H1 (cell line): ENCODE measurements around the gene FMO4.

ENCODE experiments used
- BRCA1 ChIP-seq: IDR thresholded peaks from 2 replicates; pipeline ENCODE4 v1.6.1; 2012; ENCODE audit warnings: low read depth, low read length, improper control_type of control experiment
- EGR1 ChIP-seq: IDR thresholded peaks from 2 replicates; pipeline ENCODE4 v1.6.1; 2011; ENCODE audit warnings: low read depth, low read length, borderline replicate concordance
- EP300 ChIP-seq, 2 experiments: IDR thresholded peaks; 1 replicate in 1 of 2; 2 replicates in 1 of 2; pipeline ENCODE4 v1.6.1; 2011 to 2012; ENCODE audit warnings: low read depth in 2 of 2, low read length in 2 of 2, mild to moderate bottlenecking in 2 of 2, borderline replicate concordance in 1 of 2, inconsistent platforms in 1 of 2, moderate library complexity in 1 of 2
- JUN ChIP-seq: IDR thresholded peaks from 2 replicates; pipeline ENCODE4 v1.6.1; 2011; ENCODE audit warnings: low read depth, mild to moderate bottlenecking, improper control_type of control experiment, low read length
- POLR2A ChIP-seq, 2 experiments: IDR thresholded peaks; 1 replicate in 1 of 2; 2 replicates in 1 of 2; pipeline ENCODE4 v1.6.1; 2011; ENCODE audit warnings: low read depth in 2 of 2, low read length in 2 of 2, mild to moderate bottlenecking in 2 of 2; ENCODE audit errors: control extremely low read depth in 1 of 2
- POLR2AphosphoS5 ChIP-seq: IDR thresholded peaks from 2 replicates; pipeline ENCODE4 v1.6.1; 2011; ENCODE audit warnings: low read depth, low read length
- RAD21 ChIP-seq, 2 experiments: IDR thresholded peaks in 1 of 2; conservative IDR thresholded peaks in 1 of 2; 2 replicates each; pipeline ENCODE4 v1.6.1; 2011; ENCODE audit warnings: low read depth in 2 of 2, low read length in 2 of 2, improper control_type of control experiment in 1 of 2, inconsistent platforms in 1 of 2, mild to moderate bottlenecking in 1 of 2, moderate library complexity in 1 of 2
- TBP ChIP-seq: IDR thresholded peaks from 2 replicates; pipeline ENCODE4 v1.6.1; 2011; ENCODE audit warnings: low read depth, low read length, improper control_type of control experiment
- TF ChIP-seq, protein P1 (sequence below), 3 experiments: IDR thresholded peaks; 1 replicate in 2 of 3; 2 replicates in 1 of 3; pipeline versions ENCODE4 v1.5.1 to v1.6.1; 2011; ENCODE audit warnings: low read length in 3 of 3, mild to moderate bottlenecking in 3 of 3, inconsistent platforms in 2 of 3, low read depth in 1 of 3, moderate library complexity in 1 of 3; ENCODE audit not compliant: insufficient read depth in 1 of 3; ENCODE audit errors: control extremely low read depth in 1 of 3
- TF ChIP-seq, protein P2 (sequence below): IDR thresholded peaks from 2 replicates; pipeline ENCODE4 v1.6.1; 2011; ENCODE audit warnings: low read depth, mild to moderate bottlenecking, low read length; ENCODE audit not compliant: insufficient read depth
- TF ChIP-seq, protein P3 (sequence below): IDR thresholded peaks from 2 replicates; pipeline ENCODE4 v1.6.1; 2011; ENCODE audit warnings: low read length, improper control_type of control experiment

DNA sequence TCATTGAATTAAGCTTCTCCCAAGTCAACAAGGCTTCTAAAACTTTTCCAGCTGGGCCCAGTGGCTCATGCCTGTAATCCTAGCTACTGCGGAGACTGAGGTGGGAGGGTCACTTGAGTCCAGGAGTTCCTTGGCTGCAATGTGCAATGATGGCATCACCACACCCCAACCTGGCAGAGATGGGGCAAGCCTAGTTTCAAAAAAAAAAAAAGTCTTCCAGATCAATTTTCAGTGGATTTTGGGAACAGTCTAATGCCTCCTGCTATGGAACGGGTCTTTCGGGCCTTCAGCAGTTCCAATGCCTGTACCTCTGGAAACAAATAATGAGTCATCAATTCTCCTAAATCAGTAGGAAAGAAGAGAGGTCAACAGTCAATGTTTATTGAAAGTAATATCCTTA, 38.0 kb downstream of the FMO4 start:
- TF ChIP-seq EP300 (IDR thresholded peaks at IDR 0.05; ENCODE audit: borderline replicate concordance in 1 of 2, low read depth in 2 of 2, low read length in 2 of 2) (no peak), POLR2AphosphoS5 (no peak), POLR2A (IDR thresholded peaks at IDR 0.05; ENCODE audit: control extremely low read depth in 1 of 2, low read depth in 2 of 2, low read length in 2 of 2) (no peak), JUN (no peak), EGR1 (no peak), TBP (no peak), RAD21 (IDR thresholded peaks at IDR 0.05 in 1 of 2, conservative IDR thresholded peaks at IDR 0.05 in 1 of 2; ENCODE audit: low read depth in 2 of 2, low read length in 2 of 2) (no peak), BRCA1 (no peak)
- TF ChIP-seq, protein P1, sequence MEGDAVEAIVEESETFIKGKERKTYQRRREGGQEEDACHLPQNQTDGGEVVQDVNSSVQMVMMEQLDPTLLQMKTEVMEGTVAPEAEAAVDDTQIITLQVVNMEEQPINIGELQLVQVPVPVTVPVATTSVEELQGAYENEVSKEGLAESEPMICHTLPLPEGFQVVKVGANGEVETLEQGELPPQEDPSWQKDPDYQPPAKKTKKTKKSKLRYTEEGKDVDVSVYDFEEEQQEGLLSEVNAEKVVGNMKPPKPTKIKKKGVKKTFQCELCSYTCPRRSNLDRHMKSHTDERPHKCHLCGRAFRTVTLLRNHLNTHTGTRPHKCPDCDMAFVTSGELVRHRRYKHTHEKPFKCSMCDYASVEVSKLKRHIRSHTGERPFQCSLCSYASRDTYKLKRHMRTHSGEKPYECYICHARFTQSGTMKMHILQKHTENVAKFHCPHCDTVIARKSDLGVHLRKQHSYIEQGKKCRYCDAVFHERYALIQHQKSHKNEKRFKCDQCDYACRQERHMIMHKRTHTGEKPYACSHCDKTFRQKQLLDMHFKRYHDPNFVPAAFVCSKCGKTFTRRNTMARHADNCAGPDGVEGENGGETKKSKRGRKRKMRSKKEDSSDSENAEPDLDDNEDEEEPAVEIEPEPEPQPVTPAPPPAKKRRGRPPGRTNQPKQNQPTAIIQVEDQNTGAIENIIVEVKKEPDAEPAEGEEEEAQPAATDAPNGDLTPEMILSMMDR (IDR thresholded peaks at IDR 0.05; ENCODE audit: control extremely low read depth in 1 of 3, insufficient read depth in 1 of 3, low read depth in 1 of 3, low read length in 3 of 3) = no peak
- TF ChIP-seq, protein P2, sequence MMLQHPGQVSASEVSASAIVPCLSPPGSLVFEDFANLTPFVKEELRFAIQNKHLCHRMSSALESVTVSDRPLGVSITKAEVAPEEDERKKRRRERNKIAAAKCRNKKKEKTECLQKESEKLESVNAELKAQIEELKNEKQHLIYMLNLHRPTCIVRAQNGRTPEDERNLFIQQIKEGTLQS = no peak
- TF ChIP-seq, protein P3, sequence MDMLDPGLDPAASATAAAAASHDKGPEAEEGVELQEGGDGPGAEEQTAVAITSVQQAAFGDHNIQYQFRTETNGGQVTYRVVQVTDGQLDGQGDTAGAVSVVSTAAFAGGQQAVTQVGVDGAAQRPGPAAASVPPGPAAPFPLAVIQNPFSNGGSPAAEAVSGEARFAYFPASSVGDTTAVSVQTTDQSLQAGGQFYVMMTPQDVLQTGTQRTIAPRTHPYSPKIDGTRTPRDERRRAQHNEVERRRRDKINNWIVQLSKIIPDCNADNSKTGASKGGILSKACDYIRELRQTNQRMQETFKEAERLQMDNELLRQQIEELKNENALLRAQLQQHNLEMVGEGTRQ = no peak
